RWPE1 (cell line): ENCODE measurements around the gene ZC2HC1B.

Source experiments
- CTCF ChIA-PET: fragments of 350-600 bp; sonication (Branson Sonifier 250); formaldehyde crosslinking; extraction: SDS; loops from one replicate; lab custom pipeline; 2021; lab: Yijun Ruan, JAX
- POLR2A ChIA-PET: fragments of 400-600 bp; formaldehyde crosslinking; extraction: SDS; loops from one replicate; lab custom pipeline; 2020; ENCODE audit warnings: antibody characterized with exemption; ENCODE audit not compliant: low non-redundant PET; lab: Yijun Ruan, JAX
- DNase-seq: peaks from one replicate; pipeline ENCODE4 v3.0.0; 2012; ENCODE audit warnings: low spot score
- H3K27ac ChIP-seq: fragments of 450-650 bp; 2 replicates; pipeline ENCODE4 v1.5.1; 2017
- CTCF ChIP-seq: fragments of 450-650 bp; conservative IDR thresholded peaks from 2 replicates; pipeline ENCODE4 v1.5.1; 2017; ENCODE audit warnings: low read depth, mild to moderate bottlenecking

Gene ZC2HC1B

DNA sequence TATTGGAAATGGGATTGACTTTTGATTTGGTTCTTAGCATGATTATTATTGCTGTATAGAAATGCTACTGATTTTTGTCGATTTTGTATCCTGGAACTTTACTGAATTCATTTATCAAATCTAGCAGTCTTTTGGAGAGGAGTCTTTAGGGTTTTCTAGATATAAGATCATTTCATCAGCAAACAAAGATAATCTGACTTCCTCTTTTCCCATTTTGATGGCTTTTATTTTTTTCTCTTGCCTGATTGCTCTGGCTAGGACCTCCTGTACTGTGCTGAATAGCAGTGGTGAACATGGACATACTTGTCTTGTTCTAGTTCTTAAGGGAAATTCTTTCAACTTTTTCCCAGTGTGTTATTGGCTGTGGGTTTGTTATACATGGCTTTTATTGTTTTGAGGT is 64.6 kb downstream of the ZC2HC1B start:
- no peak for TF ChIP-seq CTCF
- H3K27ac ChIP-seq = no peak overlapping the region
- ChIA-PET POLR2A (no interaction called here), CTCF (no interaction called here)
- no peak for DNase-seq

DNA sequence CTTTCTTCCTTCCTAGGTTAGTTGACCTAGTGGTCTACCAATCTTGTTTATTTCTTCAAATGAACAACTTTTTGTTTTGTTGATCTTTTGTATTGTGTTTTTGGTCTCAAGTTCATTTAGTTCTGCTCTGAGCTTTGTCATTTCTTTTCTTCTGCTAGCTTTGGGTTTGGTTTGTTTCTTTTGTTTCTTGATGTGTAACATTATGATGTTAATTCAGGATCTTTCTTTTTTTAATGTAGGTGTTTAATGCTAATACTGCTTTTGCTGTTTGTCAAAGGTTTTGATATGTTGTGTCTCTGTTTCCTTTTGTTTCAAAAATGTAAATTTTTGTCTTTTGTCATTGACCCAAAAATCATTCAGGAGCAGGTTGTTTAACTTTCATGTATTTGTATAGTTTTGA is 65.7 kb downstream of the ZC2HC1B start:
- DNase-seq = no peak
- ChIA-PET CTCF (interaction anchor here (0.6 kb wide), 1 partner anchor 71 kb away, joined by 4 read pairs; no protein-coding TSS in a partner anchor), POLR2A (no interaction called here)
- no peak for TF ChIP-seq CTCF
- no peak overlapping the region for H3K27ac ChIP-seq

- DNase-seq = no peak
- H3K27ac ChIP-seq = no peak overlapping the region
- TF ChIP-seq CTCF = no peak
- ChIA-PET POLR2A (no interaction called here), CTCF (no interaction called here)
Observed at GRCh38 chr6:143934331-143934730, 70.1 kb downstream of the ZC2HC1B start.

GRCh38 chr6:143934867-143935266 is 70.6 kb downstream of the ZC2HC1B start:
- DNase-seq = no peak
- ChIA-PET CTCF (no interaction called here), POLR2A (no interaction called here)
- no peak overlapping the region for H3K27ac ChIP-seq
- no peak for TF ChIP-seq CTCF

GRCh38 chr6:143936347-143936746 is 72.1 kb downstream of the ZC2HC1B start:
- CTCF ChIA-PET = no interaction called here
- POLR2A ChIA-PET = no interaction called here

GRCh38 chr6:143936778-143937667 is 72.7 kb downstream of the ZC2HC1B start:
- no peak overlapping the region for H3K27ac ChIP-seq
- TF ChIP-seq CTCF = no peak
- CTCF ChIA-PET = interaction anchor here (0.5 kb wide), 1 partner anchor 86 kb away, joined by 4 read pairs; no protein-coding TSS in a partner anchor
- DNase-seq = no peak
- POLR2A ChIA-PET = no interaction called here

More at GRCh38 chr6:143936347-143936746, 72.1 kb downstream of the ZC2HC1B start:
- H3K27ac ChIP-seq = no peak overlapping the region
- DNase-seq = no peak
- no peak for TF ChIP-seq CTCF
